GM19099 (cell line): ENCODE measurements around the gene PGBD1.

Experiments
- POLR2A ChIP-seq: IDR thresholded peaks from 3 replicates; pipeline ENCODE4 v1.6.1; 2011; ENCODE audit warnings: low read depth; ENCODE audit not compliant: insufficient read length; ENCODE audit errors: extremely low read depth

Gene PGBD1

GRCh38 chr6:28281288-28282064 lies at the start of gene PGBD1:
PGBD1 (plus strand) TSS chr6:28281572; CDS start chr6:28283814, 2,242 bp downstream.
- peak; percentile 71 for TF ChIP-seq POLR2A

GRCh38 chr6:28232785-28233184 lies 48.6 kb upstream of the PGBD1 start:
- no peak for TF ChIP-seq POLR2A

- TF ChIP-seq POLR2A: no peak
Measured at GRCh38 chr6:28235912-28236452, 45.4 kb upstream of the PGBD1 start.

GRCh38 chr6:28239636-28240035 lies 41.7 kb upstream of the PGBD1 start:
- TF ChIP-seq POLR2A: no peak

- TF ChIP-seq POLR2A: no peak
Measured at GRCh38 chr6:28240471-28240870, 40.9 kb upstream of the PGBD1 start.

- TF ChIP-seq POLR2A: no peak
Measured at GRCh38 chr6:28243946-28244345, 37.4 kb upstream of the PGBD1 start.

- no peak for TF ChIP-seq POLR2A
Measured at GRCh38 chr6:28245206-28245941, 36.0 kb upstream of the PGBD1 start.

GRCh38 chr6:28248916-28249315 lies 32.5 kb upstream of the PGBD1 start:
- TF ChIP-seq POLR2A: no peak

GRCh38 chr6:28250747-28251146 lies 30.6 kb upstream of the PGBD1 start:
- TF ChIP-seq POLR2A: no peak

GRCh38 chr6:28251661-28252008 lies 29.7 kb upstream of the PGBD1 start:
- no peak for TF ChIP-seq POLR2A

GRCh38 chr6:28252009-28252975 lies 29.1 kb upstream of the PGBD1 start, which contains the start of gene ZKSCAN4:
ZKSCAN4 (minus strand) TSS chr6:28252269; CDS start chr6:28251980, 289 bp downstream.
- peak; percentile 55 for TF ChIP-seq POLR2A

GRCh38 chr6:28254121-28254519 lies 27.3 kb upstream of the PGBD1 start:
- no peak for TF ChIP-seq POLR2A

GRCh38 chr6:28257042-28257441 lies 24.3 kb upstream of the PGBD1 start:
- TF ChIP-seq POLR2A: no peak

GRCh38 chr6:28258877-28259777 lies 22.2 kb upstream of the PGBD1 start, which contains the start of gene NKAPL:
NKAPL (plus strand) TSS chr6:28259297; CDS start chr6:28259372, 75 bp downstream.
- TF ChIP-seq POLR2A: no peak

- TF ChIP-seq POLR2A: no peak
Measured at GRCh38 chr6:28263922-28264321, 17.4 kb upstream of the PGBD1 start.
